WTC11 (cell line): ENCODE results near the gene SLC9A9. TPM values are rescaled to one million over a fixed set of nuclear protein-coding genes. Genes with fewer than 3 reads are reported as not detected.

ENCODE experiments used
- ATAC-seq: fragments of 200-7000 bp; cut with Tn5 transposase; 2 replicates; pipeline ENCODE4 v1.10.0; 2021; ENCODE audit warnings: mild to moderate bottlenecking, moderate library complexity
- CTCF ChIA-PET: fragments of 300-600 bp; sonication (Branson Sonifier 250); formaldehyde crosslinking; loops from one replicate; lab custom pipeline; 2021; ENCODE audit warnings: antibody characterized with exemption; lab: Charles Lee
- POLR2A ChIA-PET: fragments of 350-600 bp; sonication (Branson Sonifier 250); formaldehyde crosslinking; loops from one replicate; lab custom pipeline; 2021; ENCODE audit warnings: antibody characterized with exemption; lab: Charles Lee
- DNase-seq: peaks from one replicate; pipeline ENCODE4 v3.0.0; 2021; ENCODE audit warnings: low spot score
- H3K27ac Mint-ChIP-seq: 2 replicates; pipeline ENCODE4 v1.8.0; 2021; ENCODE audit warnings: mixed read lengths
- H3K27me3 Mint-ChIP-seq: 2 replicates; pipeline ENCODE4 v1.8.0; 2021; ENCODE audit warnings: low read depth, mild to moderate bottlenecking, moderate library complexity, mixed read lengths
- H3K36me3 Mint-ChIP-seq: 2 replicates; pipeline ENCODE4 v1.8.0; 2021; ENCODE audit warnings: mixed read lengths
- H3K4me1 Mint-ChIP-seq: 2 replicates; pipeline ENCODE4 v1.8.0; 2022; ENCODE audit warnings: mixed read lengths
- H3K4me3 Mint-ChIP-seq: 2 replicates; pipeline ENCODE4 v1.8.0; 2021; ENCODE audit warnings: mild to moderate bottlenecking, moderate library complexity, mixed read lengths
- H3K9me3 Mint-ChIP-seq: 2 replicates; pipeline ENCODE4 v1.8.0; 2021; ENCODE audit warnings: mixed read lengths
- ATF6 ChIP-seq: sonication (generic); formaldehyde crosslinking; IDR thresholded peaks from 2 replicates; pipeline ENCODE4 v1.8.1; 2023; ENCODE audit warnings: mild to moderate bottlenecking, missing genetic modification reagents
- ELF4 ChIP-seq: sonication (generic); formaldehyde crosslinking; IDR thresholded peaks from 2 replicates; pipeline ENCODE4 v1.8.1; 2022; ENCODE audit warnings: low read depth, mild to moderate bottlenecking, moderate library complexity, missing genetic modification reagents
- GTF2I ChIP-seq: fragments of 250-450 bp; sonication (Bioruptor Pico); conservative IDR thresholded peaks from 2 replicates; pipeline ENCODE4 v1.4.0; 2021; ENCODE audit warnings: mild to moderate bottlenecking
- HMGA2 ChIP-seq: fragments of 250-450 bp; sonication (Bioruptor Pico); IDR thresholded peaks from 2 replicates; pipeline ENCODE4 v1.4.0; 2021; ENCODE audit warnings: mild to moderate bottlenecking, moderate library complexity
- JAZF1 ChIP-seq: fragments of 250-450 bp; sonication (Bioruptor Pico); IDR thresholded peaks from 2 replicates; pipeline ENCODE4 v1.9.0; 2021; ENCODE audit warnings: moderate library complexity, mild to moderate bottlenecking, inconsistent platforms
- MXD4 ChIP-seq: fragments of 250-450 bp; sonication (Bioruptor Pico); IDR thresholded peaks from 2 replicates; pipeline ENCODE4 v1.8.0; 2021; ENCODE audit warnings: mild to moderate bottlenecking, moderate library complexity, borderline replicate concordance
- RORB ChIP-seq: fragments of 250-450 bp; sonication (Bioruptor Pico); IDR thresholded peaks from 2 replicates; pipeline ENCODE4 v1.9.0; 2021; ENCODE audit warnings: mild to moderate bottlenecking
- TEAD4 ChIP-seq: sonication (generic); formaldehyde crosslinking; IDR thresholded peaks from 2 replicates; pipeline ENCODE4 v1.8.0; 2022; ENCODE audit warnings: mild to moderate bottlenecking, missing genetic modification reagents
- ZNF121 ChIP-seq: sonication (generic); formaldehyde crosslinking; IDR thresholded peaks from 2 replicates; pipeline ENCODE4 v1.8.0; 2023; ENCODE audit warnings: missing genetic modification reagents
- ZNF138 ChIP-seq: sonication (generic); formaldehyde crosslinking; conservative IDR thresholded peaks from 2 replicates; pipeline ENCODE4 v1.8.1; 2022; ENCODE audit warnings: mild to moderate bottlenecking, moderate library complexity, missing genetic modification reagents
- total RNA-seq: library from RNA; stranded (reverse); gene quantifications from 3 replicates; pipeline ENCODE4 v1.2.3, GENCODE V29; 2021
- TF ChIP-seq, protein P1 (sequence below): sonication (generic); formaldehyde crosslinking; IDR thresholded peaks from 2 replicates; pipeline ENCODE4 v1.8.1; 2022; ENCODE audit warnings: missing genetic modification reagents, borderline replicate concordance
- TF ChIP-seq, protein P2 (sequence below): sonication (generic); formaldehyde crosslinking; IDR thresholded peaks from 2 replicates; pipeline ENCODE4 v1.8.0; 2023; ENCODE audit warnings: mild to moderate bottlenecking, missing genetic modification reagents
- TF ChIP-seq, protein P3 (sequence below): sonication (generic); formaldehyde crosslinking; IDR thresholded peaks from 2 replicates; pipeline ENCODE4 v1.8.1; 2022; ENCODE audit warnings: mild to moderate bottlenecking, moderate library complexity, missing genetic modification reagents
- TF ChIP-seq, protein P4 (sequence below): fragments of 250-450 bp; sonication (Bioruptor Pico); IDR thresholded peaks from 2 replicates; pipeline ENCODE4 v1.9.0; 2021; ENCODE audit warnings: mild to moderate bottlenecking, borderline replicate concordance
- TF ChIP-seq, protein P5 (sequence below): sonication (generic); formaldehyde crosslinking; IDR thresholded peaks from 2 replicates; pipeline ENCODE4 v1.8.0; 2022; ENCODE audit warnings: mild to moderate bottlenecking, missing genetic modification reagents

The SLC9A9 gene
- total RNA-seq, 1 experiment from 2014 or later = 1.2 TPM

GRCh38 chr3:143819890-143820289 is 28.4 kb downstream of the SLC9A9 start (continued):
- TF ChIP-seq, protein P1, sequence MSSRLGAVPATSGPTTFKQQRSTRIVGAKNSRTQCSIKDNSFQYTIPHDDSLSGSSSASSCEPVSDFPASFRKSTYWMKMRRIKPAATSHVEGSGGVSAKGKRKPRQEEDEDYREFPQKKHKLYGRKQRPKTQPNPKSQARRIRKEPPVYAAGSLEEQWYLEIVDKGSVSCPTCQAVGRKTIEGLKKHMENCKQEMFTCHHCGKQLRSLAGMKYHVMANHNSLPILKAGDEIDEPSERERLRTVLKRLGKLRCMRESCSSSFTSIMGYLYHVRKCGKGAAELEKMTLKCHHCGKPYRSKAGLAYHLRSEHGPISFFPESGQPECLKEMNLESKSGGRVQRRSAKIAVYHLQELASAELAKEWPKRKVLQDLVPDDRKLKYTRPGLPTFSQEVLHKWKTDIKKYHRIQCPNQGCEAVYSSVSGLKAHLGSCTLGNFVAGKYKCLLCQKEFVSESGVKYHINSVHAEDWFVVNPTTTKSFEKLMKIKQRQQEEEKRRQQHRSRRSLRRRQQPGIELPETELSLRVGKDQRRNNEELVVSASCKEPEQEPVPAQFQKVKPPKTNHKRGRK (CRISPR knock-in tag) = no peak
- TF ChIP-seq MXD4 (CRISPR knock-in tag) (no peak), ZNF138 (CRISPR knock-in tag) (no peak)
- TF ChIP-seq, protein P2, sequence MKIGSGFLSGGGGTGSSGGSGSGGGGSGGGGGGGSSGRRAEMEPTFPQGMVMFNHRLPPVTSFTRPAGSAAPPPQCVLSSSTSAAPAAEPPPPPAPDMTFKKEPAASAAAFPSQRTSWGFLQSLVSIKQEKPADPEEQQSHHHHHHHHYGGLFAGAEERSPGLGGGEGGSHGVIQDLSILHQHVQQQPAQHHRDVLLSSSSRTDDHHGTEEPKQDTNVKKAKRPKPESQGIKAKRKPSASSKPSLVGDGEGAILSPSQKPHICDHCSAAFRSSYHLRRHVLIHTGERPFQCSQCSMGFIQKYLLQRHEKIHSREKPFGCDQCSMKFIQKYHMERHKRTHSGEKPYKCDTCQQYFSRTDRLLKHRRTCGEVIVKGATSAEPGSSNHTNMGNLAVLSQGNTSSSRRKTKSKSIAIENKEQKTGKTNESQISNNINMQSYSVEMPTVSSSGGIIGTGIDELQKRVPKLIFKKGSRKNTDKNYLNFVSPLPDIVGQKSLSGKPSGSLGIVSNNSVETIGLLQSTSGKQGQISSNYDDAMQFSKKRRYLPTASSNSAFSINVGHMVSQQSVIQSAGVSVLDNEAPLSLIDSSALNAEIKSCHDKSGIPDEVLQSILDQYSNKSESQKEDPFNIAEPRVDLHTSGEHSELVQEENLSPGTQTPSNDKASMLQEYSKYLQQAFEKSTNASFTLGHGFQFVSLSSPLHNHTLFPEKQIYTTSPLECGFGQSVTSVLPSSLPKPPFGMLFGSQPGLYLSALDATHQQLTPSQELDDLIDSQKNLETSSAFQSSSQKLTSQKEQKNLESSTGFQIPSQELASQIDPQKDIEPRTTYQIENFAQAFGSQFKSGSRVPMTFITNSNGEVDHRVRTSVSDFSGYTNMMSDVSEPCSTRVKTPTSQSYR (CRISPR knock-in tag) = no peak
- TF ChIP-seq, protein P3, sequence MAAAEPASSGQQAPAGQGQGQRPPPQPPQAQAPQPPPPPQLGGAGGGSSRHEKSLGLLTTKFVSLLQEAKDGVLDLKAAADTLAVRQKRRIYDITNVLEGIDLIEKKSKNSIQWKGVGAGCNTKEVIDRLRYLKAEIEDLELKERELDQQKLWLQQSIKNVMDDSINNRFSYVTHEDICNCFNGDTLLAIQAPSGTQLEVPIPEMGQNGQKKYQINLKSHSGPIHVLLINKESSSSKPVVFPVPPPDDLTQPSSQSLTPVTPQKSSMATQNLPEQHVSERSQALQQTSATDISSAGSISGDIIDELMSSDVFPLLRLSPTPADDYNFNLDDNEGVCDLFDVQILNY (CRISPR knock-in tag) = no peak

GRCh38 chr3:143814443-143814889 is 33.8 kb downstream of the SLC9A9 start:
- H3K4me3 Mint-ChIP-seq = no peak overlapping the region
- no peak for TF ChIP-seq GTF2I (CRISPR knock-in tag)
- no peak for TF ChIP-seq ELF4 (CRISPR knock-in tag)
- TF ChIP-seq RORB (CRISPR knock-in tag) = no peak
- TF ChIP-seq, protein P4, sequence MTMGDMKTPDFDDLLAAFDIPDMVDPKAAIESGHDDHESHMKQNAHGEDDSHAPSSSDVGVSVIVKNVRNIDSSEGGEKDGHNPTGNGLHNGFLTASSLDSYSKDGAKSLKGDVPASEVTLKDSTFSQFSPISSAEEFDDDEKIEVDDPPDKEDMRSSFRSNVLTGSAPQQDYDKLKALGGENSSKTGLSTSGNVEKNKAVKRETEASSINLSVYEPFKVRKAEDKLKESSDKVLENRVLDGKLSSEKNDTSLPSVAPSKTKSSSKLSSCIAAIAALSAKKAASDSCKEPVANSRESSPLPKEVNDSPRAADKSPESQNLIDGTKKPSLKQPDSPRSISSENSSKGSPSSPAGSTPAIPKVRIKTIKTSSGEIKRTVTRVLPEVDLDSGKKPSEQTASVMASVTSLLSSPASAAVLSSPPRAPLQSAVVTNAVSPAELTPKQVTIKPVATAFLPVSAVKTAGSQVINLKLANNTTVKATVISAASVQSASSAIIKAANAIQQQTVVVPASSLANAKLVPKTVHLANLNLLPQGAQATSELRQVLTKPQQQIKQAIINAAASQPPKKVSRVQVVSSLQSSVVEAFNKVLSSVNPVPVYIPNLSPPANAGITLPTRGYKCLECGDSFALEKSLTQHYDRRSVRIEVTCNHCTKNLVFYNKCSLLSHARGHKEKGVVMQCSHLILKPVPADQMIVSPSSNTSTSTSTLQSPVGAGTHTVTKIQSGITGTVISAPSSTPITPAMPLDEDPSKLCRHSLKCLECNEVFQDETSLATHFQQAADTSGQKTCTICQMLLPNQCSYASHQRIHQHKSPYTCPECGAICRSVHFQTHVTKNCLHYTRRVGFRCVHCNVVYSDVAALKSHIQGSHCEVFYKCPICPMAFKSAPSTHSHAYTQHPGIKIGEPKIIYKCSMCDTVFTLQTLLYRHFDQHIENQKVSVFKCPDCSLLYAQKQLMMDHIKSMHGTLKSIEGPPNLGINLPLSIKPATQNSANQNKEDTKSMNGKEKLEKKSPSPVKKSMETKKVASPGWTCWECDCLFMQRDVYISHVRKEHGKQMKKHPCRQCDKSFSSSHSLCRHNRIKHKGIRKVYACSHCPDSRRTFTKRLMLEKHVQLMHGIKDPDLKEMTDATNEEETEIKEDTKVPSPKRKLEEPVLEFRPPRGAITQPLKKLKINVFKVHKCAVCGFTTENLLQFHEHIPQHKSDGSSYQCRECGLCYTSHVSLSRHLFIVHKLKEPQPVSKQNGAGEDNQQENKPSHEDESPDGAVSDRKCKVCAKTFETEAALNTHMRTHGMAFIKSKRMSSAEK (CRISPR knock-in tag) = no peak
- no peak for TF ChIP-seq ZNF138 (CRISPR knock-in tag)
- no peak for TF ChIP-seq ZNF121 (CRISPR knock-in tag)
- TF ChIP-seq TEAD4 (CRISPR knock-in tag) = no peak
- no peak for TF ChIP-seq ATF6 (CRISPR knock-in tag)
- TF ChIP-seq, protein P5, sequence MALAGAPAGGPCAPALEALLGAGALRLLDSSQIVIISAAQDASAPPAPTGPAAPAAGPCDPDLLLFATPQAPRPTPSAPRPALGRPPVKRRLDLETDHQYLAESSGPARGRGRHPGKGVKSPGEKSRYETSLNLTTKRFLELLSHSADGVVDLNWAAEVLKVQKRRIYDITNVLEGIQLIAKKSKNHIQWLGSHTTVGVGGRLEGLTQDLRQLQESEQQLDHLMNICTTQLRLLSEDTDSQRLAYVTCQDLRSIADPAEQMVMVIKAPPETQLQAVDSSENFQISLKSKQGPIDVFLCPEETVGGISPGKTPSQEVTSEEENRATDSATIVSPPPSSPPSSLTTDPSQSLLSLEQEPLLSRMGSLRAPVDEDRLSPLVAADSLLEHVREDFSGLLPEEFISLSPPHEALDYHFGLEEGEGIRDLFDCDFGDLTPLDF (CRISPR knock-in tag) = no peak
- no peak for TF ChIP-seq HMGA2 (CRISPR knock-in tag)
- no peak for TF ChIP-seq JAZF1 (CRISPR knock-in tag)
- ATAC-seq = no peak
- no peak for DNase-seq
- no peak overlapping the region for H3K27ac Mint-ChIP-seq
- H3K36me3 Mint-ChIP-seq = no peaks in the 10 kb centered on the region; the same call in 1 of the 2 replicates
- ChIA-PET POLR2A (no interaction called here), CTCF (no interaction called here)
- no peaks in the 10 kb centered on the region for H3K27me3 Mint-ChIP-seq
- peaks cover 7% of the 10 kb centered on the region for H3K4me1 Mint-ChIP-seq
- H3K9me3 Mint-ChIP-seq = peaks cover 11% of the 10 kb centered on the region; the same call in 1 of the 2 replicates
